ENCODE data around the gene AQP7. TPM values are rescaled to one million over a fixed set of nuclear protein-coding genes. Genes with fewer than 3 reads are reported as not detected.
"Not testable (repeated sequence)": the region's sequence is repeated elsewhere in the genome, so short reads cannot be mapped to it uniquely, and the experiment has no call there.

The AQP7 gene
- polyA plus RNA-seq, 1 donor = 6.4 TPM

DNA sequence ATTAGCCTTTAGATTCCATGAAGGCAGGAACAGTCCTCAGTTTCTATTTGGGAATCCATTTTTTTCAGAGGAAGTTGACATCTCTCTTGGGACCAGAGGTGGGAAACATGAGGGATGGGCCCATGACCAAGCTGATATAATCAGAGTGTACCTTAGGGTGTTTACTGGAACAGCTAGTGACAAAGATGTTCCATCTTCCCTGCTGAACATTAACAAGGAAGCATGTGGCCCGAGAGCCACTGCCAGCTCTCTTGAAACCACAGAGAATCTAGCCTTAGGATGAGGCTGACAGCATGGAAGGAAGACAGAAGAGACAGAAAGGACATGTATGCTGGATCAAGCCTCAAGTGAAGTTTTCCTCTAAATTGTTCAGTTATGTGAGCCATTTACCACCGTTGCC is 29.1 kb upstream of the AQP7 start:
- DNase-seq = no peak

GRCh38 chr9:33430942-33431341 is 28.6 kb upstream of the AQP7 start:
- DNase-seq = no peak

DNA sequence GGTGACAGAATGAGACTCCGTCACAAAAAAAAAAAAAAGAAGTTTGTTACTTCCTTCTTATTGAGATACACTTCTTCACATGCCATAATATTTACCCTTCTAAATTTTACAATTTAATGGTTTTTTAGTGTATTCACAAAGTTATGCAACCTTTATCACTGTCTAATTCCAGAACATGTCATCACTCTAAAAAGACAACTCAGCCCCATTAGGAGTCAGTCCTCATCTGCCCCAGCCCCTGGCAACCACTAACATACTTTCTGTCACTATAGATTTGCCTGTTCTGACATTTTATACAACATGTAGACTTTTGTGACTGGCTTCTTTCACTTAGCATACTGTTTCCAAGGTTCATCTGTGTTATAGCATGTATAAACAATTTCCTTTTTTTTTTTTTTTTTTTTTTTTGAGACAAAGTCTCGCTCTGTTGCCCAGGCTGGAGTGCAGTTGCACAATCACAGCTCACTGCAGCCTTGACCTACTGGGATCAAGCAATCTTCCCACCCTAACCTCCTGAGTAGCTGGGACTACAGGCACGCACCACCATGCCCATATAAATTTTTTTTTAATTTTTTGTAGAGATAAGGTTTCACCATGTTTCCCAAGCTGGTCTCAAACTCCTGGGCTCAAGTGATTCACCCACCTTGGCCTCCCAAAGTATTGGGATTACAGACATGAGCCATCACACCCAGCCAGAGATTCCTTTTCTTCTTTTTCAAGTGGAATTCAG is 27.1 kb upstream of the AQP7 start:
- DNase-seq = no peak

DNA sequence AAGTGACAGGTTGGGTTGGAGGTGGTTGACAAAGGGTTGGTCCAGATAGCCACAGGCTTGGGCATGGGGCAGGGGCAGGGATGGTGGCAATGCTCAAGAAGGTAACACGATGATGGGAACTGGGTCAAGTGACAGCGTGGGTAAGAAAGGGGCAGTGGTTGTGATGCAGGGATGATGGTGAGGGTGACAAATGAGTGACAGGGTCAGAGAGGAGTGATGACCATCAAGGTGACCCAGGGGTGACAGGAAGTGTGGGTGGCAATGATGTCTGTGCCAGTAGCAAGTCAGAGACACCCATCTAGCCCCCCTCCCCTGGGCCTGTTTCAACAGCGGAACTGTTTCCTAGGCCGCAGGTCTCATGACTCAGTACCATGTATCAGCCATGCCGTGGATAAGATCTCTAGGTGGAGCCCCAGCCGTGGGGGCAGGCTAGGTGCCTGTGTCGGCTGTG is 24.5 kb upstream of the AQP7 start:
- no peak for DNase-seq

GRCh38 chr9:33425128-33425533 is 22.8 kb upstream of the AQP7 start:
- DNase-seq = no peak

DNA sequence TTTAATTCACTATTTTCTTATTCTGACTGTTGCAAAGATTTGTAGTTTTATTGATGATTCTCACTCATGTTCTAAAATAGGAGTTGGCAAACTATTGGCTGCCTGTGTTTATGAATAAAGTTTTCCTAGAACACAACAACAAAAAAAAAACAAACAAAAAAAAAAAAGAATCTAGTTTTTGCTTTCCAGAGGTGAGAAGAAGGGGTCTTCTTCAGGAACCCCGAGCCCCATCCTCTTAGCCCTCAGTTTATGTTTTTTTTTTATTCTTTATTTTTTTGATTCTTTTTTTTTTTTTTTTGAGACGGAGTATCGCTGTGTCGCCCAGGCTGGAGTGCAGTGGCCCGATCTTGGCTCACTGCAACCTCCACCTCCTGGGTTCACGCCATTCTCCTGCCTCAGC is 22.1 kb upstream of the AQP7 start:
- DNase-seq = not testable (repeated sequence)

GRCh38 chr9:33424043-33424442 is 21.7 kb upstream of the AQP7 start:
- not testable (repeated sequence) for DNase-seq

DNA sequence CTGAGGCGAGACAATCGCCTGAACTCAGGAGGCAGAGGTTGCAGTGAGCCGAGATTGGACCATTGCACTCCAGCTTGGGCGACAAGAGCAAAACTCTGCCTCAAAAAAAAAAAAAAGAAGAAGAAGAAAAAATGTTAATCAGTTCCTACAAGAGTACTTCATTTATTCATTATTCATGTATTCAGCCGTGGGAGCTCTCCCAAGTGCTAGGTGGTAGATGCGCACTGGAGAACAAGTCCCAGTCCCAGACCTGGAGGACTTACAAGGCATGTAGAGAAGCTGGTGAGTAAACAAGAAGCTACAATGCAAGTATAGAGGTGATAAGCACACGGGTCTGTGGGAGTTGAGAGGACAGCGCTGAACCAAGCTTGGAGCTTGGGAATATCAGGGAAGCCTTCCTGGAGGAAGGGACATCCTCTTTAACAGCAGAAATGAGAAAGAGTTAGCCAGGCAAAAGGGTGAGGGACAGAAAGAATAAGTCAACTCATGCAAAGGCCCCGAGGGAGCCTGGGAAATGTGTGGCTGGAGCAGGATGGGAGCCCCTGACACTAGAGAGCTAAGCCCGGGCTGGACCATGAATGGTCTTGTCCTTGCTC is 17.4 kb upstream of the AQP7 start:
- no peak for DNase-seq

DNA sequence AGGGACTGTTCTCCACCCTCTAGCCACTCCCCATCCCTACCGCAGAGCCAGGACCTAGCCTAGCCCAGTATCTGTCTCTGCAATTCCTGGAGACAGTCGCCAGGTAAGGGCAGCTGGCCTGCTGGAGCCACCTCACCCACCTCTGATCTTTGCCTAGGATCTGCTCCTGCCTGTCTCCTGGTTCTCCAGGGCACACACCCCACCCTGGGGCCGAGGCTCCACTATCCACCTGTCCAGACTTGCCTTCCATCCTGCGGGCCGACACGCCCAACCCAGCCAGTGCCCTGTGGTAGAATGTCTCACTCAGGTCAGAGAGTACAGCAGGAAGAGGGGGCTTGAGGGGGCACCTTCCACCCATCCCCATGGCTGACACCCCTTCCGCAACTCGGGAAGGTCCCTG is 15.7 kb upstream of the AQP7 start:
- DNase-seq = no peak

- no peak for DNase-seq
Observed at GRCh38 chr9:33416996-33417395, 14.6 kb upstream of the AQP7 start.

DNA sequence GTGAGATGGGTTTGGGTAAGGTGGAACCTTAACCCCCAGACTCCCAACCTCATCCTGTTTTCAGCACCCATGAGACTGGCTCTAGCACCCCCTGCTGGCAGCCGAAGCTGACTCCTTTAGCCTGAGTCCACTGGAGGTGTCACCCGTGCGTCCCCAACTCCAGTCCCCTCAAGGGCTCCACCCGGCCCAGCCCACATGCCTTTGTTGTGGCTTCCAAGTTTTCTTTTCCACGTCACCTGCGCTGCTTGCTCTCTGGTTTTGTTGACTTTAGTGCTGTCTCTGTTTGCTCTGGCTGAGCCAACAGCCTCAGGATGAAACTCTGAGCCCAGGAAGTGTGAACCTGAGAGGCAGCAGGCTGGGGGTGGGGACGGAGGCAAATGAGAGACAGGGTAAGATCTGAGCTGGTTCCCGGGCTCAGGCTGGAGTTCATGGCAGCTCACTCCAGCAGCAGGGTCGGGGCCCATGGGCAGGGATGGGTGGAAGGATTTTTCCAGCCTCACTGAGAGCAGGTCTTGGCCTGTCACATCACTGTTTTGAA is 13.2 kb upstream of the AQP7 start:
- peak; percentile 26 for DNase-seq

DNA sequence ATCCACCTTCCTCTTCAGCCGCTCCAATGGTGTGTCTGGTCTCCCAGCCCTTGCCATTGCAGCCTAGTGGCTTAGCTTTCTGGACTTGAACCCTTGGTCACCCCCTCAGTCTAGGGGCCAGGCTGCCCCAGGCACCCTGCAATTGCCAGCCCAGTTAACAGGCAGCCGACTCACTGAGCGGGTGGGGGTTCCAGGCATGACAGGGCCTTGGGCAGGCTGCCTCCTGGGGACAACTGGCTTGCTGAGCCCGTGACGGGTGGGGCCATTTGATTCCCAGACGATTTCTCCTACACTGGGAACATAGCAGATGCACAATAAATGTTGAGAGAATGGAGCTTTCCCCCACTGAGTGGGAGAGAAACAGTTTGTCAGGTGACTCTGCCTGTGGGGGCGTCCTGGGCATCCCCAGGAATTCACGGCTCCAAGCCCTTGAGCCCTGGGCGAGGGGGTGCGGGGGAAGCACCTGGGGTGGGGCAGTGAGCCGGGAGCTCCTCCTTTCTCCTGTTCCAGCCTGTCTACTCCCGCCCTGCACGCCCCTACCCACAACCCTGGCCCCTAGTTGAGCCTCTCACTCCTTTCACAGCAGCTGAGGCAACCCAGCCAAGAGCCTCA is 12.6 kb upstream of the AQP7 start:
- DNase-seq = no peak

DNA sequence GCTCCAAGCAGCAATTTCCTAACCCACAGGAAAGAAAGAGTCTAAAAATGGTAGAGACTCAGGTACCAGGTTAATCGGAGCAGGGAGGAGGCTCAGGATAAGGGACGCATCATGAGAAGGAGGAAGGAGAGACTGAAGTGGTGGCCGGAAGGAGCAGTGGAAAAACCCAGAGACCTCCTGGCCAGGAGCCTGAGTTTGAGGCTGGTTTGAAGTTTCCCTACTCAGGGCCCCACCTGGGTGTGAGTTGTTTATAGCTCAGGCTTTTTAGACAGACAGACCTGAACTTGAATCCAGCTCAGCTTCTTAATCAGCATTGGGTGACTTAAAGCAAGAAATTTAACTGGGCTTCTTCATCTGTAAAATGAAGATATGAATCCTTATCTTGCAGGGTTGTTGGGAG is 11.9 kb upstream of the AQP7 start:
- DNase-seq = no peak

- DNase-seq = no peak
Observed at GRCh38 chr9:33408087-33408486, 5.7 kb upstream of the AQP7 start.

- no peak for DNase-seq
Observed at GRCh38 chr9:33407061-33407460, 4.7 kb upstream of the AQP7 start.

- DNase-seq = no peak
Observed at GRCh38 chr9:33404788-33405362, 2.5 kb upstream of the AQP7 start.

- DNase-seq = no peak
Observed at GRCh38 chr9:33403941-33404787, 1.8 kb upstream of the AQP7 start.

DNA sequence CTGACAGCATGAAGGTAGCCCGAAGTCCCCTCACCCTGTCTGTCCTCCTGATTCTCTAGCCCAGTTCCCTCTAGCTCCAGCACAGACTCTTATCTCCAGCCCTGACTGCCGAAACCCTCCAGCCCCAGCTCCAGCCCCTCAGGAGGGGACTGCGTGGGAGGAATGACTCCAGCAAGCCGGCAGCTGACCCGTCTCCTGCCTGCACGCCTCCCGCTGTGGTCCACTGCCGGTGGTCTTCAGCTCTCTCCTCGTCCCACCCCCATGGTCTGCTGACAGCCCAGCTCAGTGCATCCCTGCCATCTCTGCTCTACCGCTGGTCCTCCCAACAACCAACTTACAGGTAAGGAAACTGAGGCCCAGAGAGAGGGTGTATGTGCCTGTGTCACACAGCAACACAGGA is 559 bp downstream of the AQP7 start:
- not testable (repeated sequence) for DNase-seq

- not testable (repeated sequence) for DNase-seq
Observed at GRCh38 chr9:33399047-33399446, 3.3 kb downstream of the AQP7 start.

- not testable (repeated sequence) for DNase-seq
Observed at GRCh38 chr9:33397801-33398200, 4.6 kb downstream of the AQP7 start.

DNA sequence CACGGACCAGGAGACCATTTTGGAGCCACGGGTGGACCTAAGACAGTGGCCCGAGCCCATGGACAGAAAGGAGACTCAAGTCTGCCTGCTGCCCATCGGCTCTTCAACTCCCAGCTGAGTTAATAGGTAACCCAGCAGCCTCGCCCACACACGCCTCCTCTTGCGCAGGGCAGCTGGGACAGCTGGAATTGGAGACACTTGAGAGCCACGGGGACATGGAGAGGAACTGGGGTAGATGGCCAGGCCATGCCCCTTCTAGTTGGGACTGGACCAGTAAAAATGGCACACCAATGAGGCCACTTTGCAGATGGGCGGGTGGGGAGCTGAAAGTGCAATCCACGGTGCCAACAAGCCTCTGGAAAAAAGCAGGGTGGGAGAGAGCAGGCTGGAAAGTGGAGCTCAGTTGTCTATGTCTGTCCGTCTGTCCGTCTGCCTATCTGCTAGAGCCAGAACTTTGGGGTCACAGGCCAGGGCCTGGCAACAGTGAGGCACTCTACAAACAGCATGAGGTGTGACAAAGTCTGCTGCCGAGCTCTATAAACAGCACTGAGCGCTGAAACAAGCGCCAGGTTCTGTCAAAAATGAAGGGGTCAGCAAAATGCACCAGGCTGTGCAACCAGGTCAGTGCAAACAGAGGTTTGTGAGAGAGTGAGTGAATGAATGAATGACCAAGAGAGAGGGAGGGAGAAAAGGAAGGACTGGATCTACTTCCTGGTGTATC is 7.0 kb downstream of the AQP7 start:
- DNase-seq = not testable (repeated sequence)

DNA sequence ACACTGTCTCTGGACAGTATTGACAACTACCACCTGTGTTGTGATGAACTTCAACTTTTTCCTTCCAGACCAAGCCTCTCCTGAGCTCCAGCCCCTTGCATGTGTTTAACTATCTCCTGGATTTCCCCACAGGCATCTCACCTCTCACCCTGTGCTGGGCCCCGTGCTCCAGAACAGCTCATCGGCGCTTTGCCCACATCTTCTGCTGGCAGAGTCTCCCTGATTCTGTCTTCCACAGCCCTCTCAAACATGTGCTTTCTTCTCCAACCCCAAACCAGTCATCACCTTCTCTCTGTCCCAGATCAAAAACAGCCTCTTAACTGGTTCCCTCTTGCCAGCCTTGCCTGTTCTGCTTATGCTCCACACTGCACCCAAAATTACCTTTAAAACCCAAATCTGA is 8.4 kb downstream of the AQP7 start:
- DNase-seq = not testable (repeated sequence)
